Sigmoid colon (tissue), 7 donors: ENCODE measurements around the gene ABT1. TPM values are rescaled to one million over a fixed set of nuclear protein-coding genes. Genes with fewer than 3 reads are reported as not detected.

Experiments
- DNase-seq: peaks from one replicate; pipeline ENCODE4 v3.0.0-alpha.2; 2019
- H3K27ac ChIP-seq, 4 donors: fragments of 200-600 bp; sonication (generic); one replicate each; pipeline ENCODE4 v1.5.1; 2016 to 2019; ENCODE audit warnings: mild to moderate bottlenecking in 1 of 4
- H3K27me3 ChIP-seq, 3 donors: fragments of 200-600 bp; sonication (generic); one replicate each; pipeline ENCODE4 v1.5.1; 2019; ENCODE audit warnings: mild to moderate bottlenecking in 1 of 3
- H3K36me3 ChIP-seq, 4 donors: fragments of 200-600 bp; sonication (generic); one replicate each; pipeline ENCODE4 v1.5.1; 2016 to 2019
- H3K4me1 ChIP-seq, 4 donors: fragments of 200-600 bp; sonication (generic); one replicate each; pipeline ENCODE4 v1.5.1; 2017 to 2019
- H3K4me3 ChIP-seq, 4 donors: fragments of 200-600 bp; sonication (generic); one replicate each; pipeline ENCODE4 v1.5.1; 2017 to 2019; ENCODE audit warnings: mild to moderate bottlenecking in 2 of 4, moderate library complexity in 1 of 4
- H3K9me3 ChIP-seq, 4 donors: fragments of 200-600 bp in 3 of 4; sonication (generic) in 3 of 4; one replicate each; pipeline versions ENCODE4 v1.5.1 to v1.6.1; 2013 to 2019
- CTCF ChIP-seq, 4 experiments: fragments of 450-650 bp in 3 of 4; fragments of 200-600 bp in 1 of 4; IDR thresholded peaks; one replicate each; pipeline ENCODE4 v1.5.1; 2016 to 2019; ENCODE audit warnings: antibody characterized with exemption in 4 of 4, mild to moderate bottlenecking in 3 of 4, moderate library complexity in 2 of 4
- EP300 ChIP-seq, 4 donors: sonication (generic); formaldehyde crosslinking; IDR thresholded peaks; one replicate each; pipeline ENCODE4 v1.6.1; 2017; ENCODE audit warnings: antibody characterized with exemption in 4 of 4
- POLR2A ChIP-seq, 2 donors: fragments of 450-650 bp; IDR thresholded peaks; one replicate each; pipeline ENCODE4 v1.6.1; 2016; ENCODE audit warnings: antibody characterized with exemption in 2 of 2, mild to moderate bottlenecking in 2 of 2, moderate library complexity in 2 of 2
- POLR2AphosphoS5 ChIP-seq, 4 donors: sonication (generic); formaldehyde crosslinking; IDR thresholded peaks; one replicate each; pipeline ENCODE4 v1.6.1; 2017; ENCODE audit warnings: antibody characterized with exemption in 4 of 4
- WGBS, 2 donors: extraction: QIAGEN DNeasy Blood & Tissue Kit; methylation state at CpG; one replicate each; pipeline ENCODE4 v1.1.7; 2013; 5-methylcytosine and 5-hydroxymethylcytosine counted together
- intact Hi-C: fragments of 100-400 bp; cut with DNase I; formaldehyde crosslinking; loops from one replicate; pipeline ENCODE4 v1.15.1; 2023
- polyA plus RNA-seq, 3 donors: library from polyadenylated mRNA; stranded (reverse); fragments of 200-250 nt; gene quantifications; one replicate each; pipeline ENCODE4 v1.2.3, GENCODE V29; 2013
- total RNA-seq, 4 donors: library from RNA; depleted of rRNA; stranded (reverse); fragments of >200 nt; gene quantifications; one replicate each; pipeline ENCODE4 v1.1.0, GENCODE V29; 2016
- donor health status: healthy with polysubstance abuse.
- donor health status: Bipolar disorder and iron deficiency.
- donor health status: healthy.

The ABT1 gene
- total and polyA plus RNA-seq, 7 donors: 10.2 to 21.3 (median 16.6) TPM

GRCh38 chr6:26571592-26572296 is 25.0 kb upstream of the ABT1 start:
- H3K27ac ChIP-seq: peak overlapping the region in 3 of 4 donors; percentile 10 to 70 (median 58)
- peaks cover 0 to 14% (median 5%) of the 10 kb centered on the region in 4 donors for H3K4me1 ChIP-seq
- no peaks in the 10 kb centered on the region for H3K36me3 ChIP-seq
- no peaks in the 10 kb centered on the region for H3K9me3 ChIP-seq
- 4 to 8% methylated on average over 24 of the region's 24 CpGs for WGBS, 2 donors
- TF ChIP-seq CTCF (IDR thresholded peaks at IDR 0.05) (no peak), POLR2A (IDR thresholded peaks at IDR 0.05) (no peak), POLR2AphosphoS5 (IDR thresholded peaks at IDR 0.05) (peak in 1 of 4 donors; percentile 30)
- H3K27me3 ChIP-seq: peaks cover 0 to 13% (median 3%) of the 10 kb centered on the region in 3 donors
- DNase-seq: no peak
- intact Hi-C loops: loop anchor here (1.0 to 5.0 kb wide), 2 partner anchors 24 to 229 kb away; no protein-coding TSS in a partner anchor
- peak overlapping the region in 3 of 4 donors; percentile 41 to 46 (median 44) for H3K4me3 ChIP-seq

- intact Hi-C loops: no loop called here
- Histone ChIP-seq H3K4me3 (no peak overlapping the region), H3K27ac (no peak overlapping the region), H3K4me1 (peaks cover 0 to 19% (median 3%) of the 10 kb centered on the region in 4 donors), H3K27me3 (peaks cover 4 to 32% (median 7%) of the 10 kb centered on the region in 3 donors), H3K9me3 (peaks cover 0 to 3% (median 0%) of the 10 kb centered on the region in 4 donors), H3K36me3 (no peaks in the 10 kb centered on the region)
- 61 to 87% methylated on average over 10 of the region's 10 CpGs for WGBS, 2 donors
- no peak for DNase-seq
- TF ChIP-seq POLR2AphosphoS5 (IDR thresholded peaks at IDR 0.05): no peak
- TF ChIP-seq CTCF (IDR thresholded peaks at IDR 0.05): no peak
- no peak for TF ChIP-seq EP300 (IDR thresholded peaks at IDR 0.05)
- no peak for TF ChIP-seq POLR2A (IDR thresholded peaks at IDR 0.05)
Observed at GRCh38 chr6:26575494-26575939, 21.2 kb upstream of the ABT1 start.

GRCh38 chr6:26576407-26576843 is 20.3 kb upstream of the ABT1 start:
- WGBS, 2 donors: 37 to 41% methylated on average over 7 of the region's 7 CpGs
- Histone ChIP-seq H3K27me3 (peaks cover 4 to 32% (median 7%) of the 10 kb centered on the region in 3 donors), H3K4me1 (peaks cover 0 to 19% (median 3%) of the 10 kb centered on the region in 4 donors), H3K4me3 (no peak overlapping the region), H3K9me3 (peaks cover 0 to 3% (median 0%) of the 10 kb centered on the region in 4 donors), H3K27ac (no peak overlapping the region), H3K36me3 (no peaks in the 10 kb centered on the region)
- no peak for DNase-seq
- TF ChIP-seq EP300 (IDR thresholded peaks at IDR 0.05): no peak
- no peak for TF ChIP-seq POLR2AphosphoS5 (IDR thresholded peaks at IDR 0.05)
- no peak for TF ChIP-seq CTCF (IDR thresholded peaks at IDR 0.05)
- TF ChIP-seq POLR2A (IDR thresholded peaks at IDR 0.05): no peak
- intact Hi-C loops: no loop called here

GRCh38 chr6:26576929-26577719 is 19.6 kb upstream of the ABT1 start:
- 4 to 6% methylated on average over 31 of the region's 31 CpGs for WGBS, 2 donors
- Histone ChIP-seq H3K4me1 (peaks cover 0 to 13% (median 2%) of the 10 kb centered on the region in 4 donors), H3K27me3 (peaks cover 4 to 32% (median 7%) of the 10 kb centered on the region in 3 donors), H3K36me3 (no peaks in the 10 kb centered on the region), H3K4me3 (peak overlapping the region in 2 of 4 donors; percentile 7 to 32), H3K27ac (no peak overlapping the region), H3K9me3 (peaks cover 0 to 3% (median 0%) of the 10 kb centered on the region in 4 donors)
- intact Hi-C loops: no loop called here
- TF ChIP-seq POLR2AphosphoS5 (IDR thresholded peaks at IDR 0.05): peak in 1 of 4 donors; percentile 33
- TF ChIP-seq EP300 (IDR thresholded peaks at IDR 0.05): no peak
- TF ChIP-seq CTCF (IDR thresholded peaks at IDR 0.05): no peak
- no peak for TF ChIP-seq POLR2A (IDR thresholded peaks at IDR 0.05)
- DNase-seq: no peak
